Mucosa of descending colon (tissue), 3 donors: ENCODE measurements around the gene RSF1. TPM values are rescaled to one million over a fixed set of nuclear protein-coding genes. Genes with fewer than 3 reads are reported as not detected.

Source experiments
- ATAC-seq: fragments of 200-7000 bp; cut with Tn5 transposase; one replicate; pipeline ENCODE4 v1.9.1; 2020; ENCODE audit warnings: mild to moderate bottlenecking, moderate library complexity
- DNase-seq, 3 donors: peaks; one replicate each; pipeline ENCODE4 v3.0.0-alpha.2; 2020
- H3K36me3 ChIP-seq: fragments of 200-600 bp; one replicate; pipeline ENCODE4 v1.8.0; 2021; ENCODE audit warnings: low read depth, mild to moderate bottlenecking
- H3K4me1 ChIP-seq: fragments of 200-600 bp; one replicate; pipeline ENCODE4 v1.8.0; 2021; ENCODE audit warnings: low read depth, mild to moderate bottlenecking
- H3K4me3 ChIP-seq: fragments of 200-600 bp; one replicate; pipeline ENCODE4 v1.8.0; 2021; ENCODE audit warnings: mild to moderate bottlenecking
- H3K9me3 ChIP-seq: fragments of 200-600 bp; one replicate; pipeline ENCODE4 v1.8.0; 2021; ENCODE audit warnings: mild to moderate bottlenecking
- intact Hi-C, 2 donors: fragments of 100-400 bp; cut with DNase I in 1 of 2; cut with micrococcal nuclease in 1 of 2; formaldehyde crosslinking; loops; one replicate each; pipeline versions ENCODE4 v1.11.0 to v1.11.1; 2022; cut with DNase I, micrococcal nuclease
- total RNA-seq, 3 donors: library from RNA; stranded (reverse); fragmentation: NEBNext Ultra II Directional in 2 of 3; extraction: Animal tissue kit (Norgen Biotek cat#: 25700) in 2 of 3; gene quantifications; one replicate each; pipeline versions ENCODE4 v1.2.1 to v1.2.4, GENCODE V29; 2021 to 2023
- TF ChIP-seq, protein P1 (sequence below): fragments of 200-600 bp; IDR thresholded peaks from one replicate; pipeline ENCODE4 v1.8.0; 2022; ENCODE audit warnings: antibody characterized with exemption, mild to moderate bottlenecking
- donor health status: DM: no; HTN: no; CAD: no; lungs with moderate emphysema.
- donor health status: DM: no; HTN: no; CAD: no.
- donor health status: DM: no; HTN: yes; CAD: no.

Gene RSF1
- total RNA-seq, 3 donors from 2014 or later = 43.7 to 80.2 (median 44.4) TPM

- Histone ChIP-seq H3K9me3 (no peaks in the 10 kb centered on the region), H3K4me3 (no peak overlapping the region), H3K36me3 (no peaks in the 10 kb centered on the region), H3K4me1 (no peaks in the 10 kb centered on the region)
- no peak for ATAC-seq
- no peak for DNase-seq
- TF ChIP-seq, protein P1, sequence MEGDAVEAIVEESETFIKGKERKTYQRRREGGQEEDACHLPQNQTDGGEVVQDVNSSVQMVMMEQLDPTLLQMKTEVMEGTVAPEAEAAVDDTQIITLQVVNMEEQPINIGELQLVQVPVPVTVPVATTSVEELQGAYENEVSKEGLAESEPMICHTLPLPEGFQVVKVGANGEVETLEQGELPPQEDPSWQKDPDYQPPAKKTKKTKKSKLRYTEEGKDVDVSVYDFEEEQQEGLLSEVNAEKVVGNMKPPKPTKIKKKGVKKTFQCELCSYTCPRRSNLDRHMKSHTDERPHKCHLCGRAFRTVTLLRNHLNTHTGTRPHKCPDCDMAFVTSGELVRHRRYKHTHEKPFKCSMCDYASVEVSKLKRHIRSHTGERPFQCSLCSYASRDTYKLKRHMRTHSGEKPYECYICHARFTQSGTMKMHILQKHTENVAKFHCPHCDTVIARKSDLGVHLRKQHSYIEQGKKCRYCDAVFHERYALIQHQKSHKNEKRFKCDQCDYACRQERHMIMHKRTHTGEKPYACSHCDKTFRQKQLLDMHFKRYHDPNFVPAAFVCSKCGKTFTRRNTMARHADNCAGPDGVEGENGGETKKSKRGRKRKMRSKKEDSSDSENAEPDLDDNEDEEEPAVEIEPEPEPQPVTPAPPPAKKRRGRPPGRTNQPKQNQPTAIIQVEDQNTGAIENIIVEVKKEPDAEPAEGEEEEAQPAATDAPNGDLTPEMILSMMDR = no peak
- intact Hi-C loops = no loop called here
These were observed 73.0 kb downstream of the RSF1 start for GRCh38 chr11:77747381-77747969.

DNA sequence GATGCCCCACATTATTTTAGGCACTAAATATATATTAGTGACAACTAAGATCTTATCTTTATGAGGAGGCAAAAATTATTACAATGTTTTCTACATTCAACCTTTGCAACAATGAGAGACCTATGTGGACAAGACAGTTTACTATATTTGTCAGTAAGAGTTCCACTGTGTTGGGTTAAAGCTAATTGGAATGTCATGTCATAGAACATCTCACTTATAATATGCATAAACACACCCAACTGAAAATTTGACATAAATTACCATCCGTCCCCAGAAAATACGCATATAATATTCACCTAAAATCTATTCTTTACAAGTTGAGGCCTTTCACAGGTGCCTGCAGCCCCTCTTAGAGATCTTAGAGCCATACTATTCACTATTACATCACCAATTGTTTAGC is 84.0 kb downstream of the RSF1 start:
- no peak for ATAC-seq
- Histone ChIP-seq H3K36me3 (no peaks in the 10 kb centered on the region), H3K4me1 (no peaks in the 10 kb centered on the region), H3K4me3 (no peak overlapping the region), H3K9me3 (peaks cover 5% of the 10 kb centered on the region)
- intact Hi-C loops = no loop called here
- no peak for DNase-seq
- TF ChIP-seq, protein P1 = no peak

- no peak overlapping the region for H3K4me3 ChIP-seq
- intact Hi-C loops = no loop called here
- H3K9me3 ChIP-seq = peaks cover 21% of the 10 kb centered on the region
- TF ChIP-seq, protein P1 = no peak
- no peaks in the 10 kb centered on the region for H3K36me3 ChIP-seq
- DNase-seq = no peak
- H3K4me1 ChIP-seq = no peaks in the 10 kb centered on the region
- ATAC-seq = no peak
These were observed 85.6 kb downstream of the RSF1 start for GRCh38 chr11:77734890-77735289.

- ATAC-seq (no peak), DNase-seq (no peak)
- Histone ChIP-seq H3K36me3 (no peaks in the 10 kb centered on the region), H3K9me3 (peaks cover 21% of the 10 kb centered on the region), H3K4me3 (no peak overlapping the region), H3K4me1 (no peaks in the 10 kb centered on the region)
- TF ChIP-seq, protein P1 = no peak
- intact Hi-C loops = no loop called here
These were observed 88.4 kb downstream of the RSF1 start for GRCh38 chr11:77732143-77732542.

GRCh38 chr11:77730789-77731188 is 89.7 kb downstream of the RSF1 start:
- H3K9me3 ChIP-seq = peaks cover 21% of the 10 kb centered on the region
- ATAC-seq (no peak), DNase-seq (no peak)
- TF ChIP-seq, protein P1 = no peak
- intact Hi-C loops = no loop called here
- no peaks in the 10 kb centered on the region for H3K36me3 ChIP-seq
- H3K4me3 ChIP-seq = no peak overlapping the region
- no peaks in the 10 kb centered on the region for H3K4me1 ChIP-seq

DNA sequence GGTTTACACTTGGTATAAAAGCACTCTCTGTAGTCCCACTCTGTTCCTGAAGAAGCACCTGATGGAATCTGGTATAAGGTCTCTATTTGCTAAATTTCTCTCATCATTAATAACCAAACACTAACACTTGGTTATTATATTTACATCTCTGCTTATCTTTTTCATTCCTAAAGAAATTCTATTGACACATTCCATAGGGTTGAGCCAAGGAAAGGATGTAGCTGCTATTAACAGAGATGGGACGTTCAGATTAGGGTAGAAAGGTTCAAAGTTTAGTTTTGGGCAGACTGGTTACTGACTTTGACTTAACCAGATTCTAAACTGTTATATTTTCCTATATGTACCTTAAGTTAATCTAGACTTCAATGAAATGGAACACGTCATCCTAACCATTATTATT is 91.5 kb downstream of the RSF1 start:
- Histone ChIP-seq H3K4me1 (no peaks in the 10 kb centered on the region), H3K4me3 (no peak overlapping the region), H3K36me3 (no peaks in the 10 kb centered on the region), H3K9me3 (peaks cover 21% of the 10 kb centered on the region)
- ATAC-seq (no peak), DNase-seq (no peak)
- TF ChIP-seq, protein P1 = no peak
- intact Hi-C loops = no loop called here
